HUES48 (cell line): ENCODE results near the gene OR1J2.

Source experiments
- H3K27ac ChIP-seq: one replicate; pipeline ENCODE4 v1.7.0; 2013; ENCODE audit warnings: low read depth, low read length, inconsistent platforms
- H3K27me3 ChIP-seq: 2 replicates; pipeline ENCODE4 v1.6.1; 2013; ENCODE audit warnings: mild to moderate bottlenecking, low read length; ENCODE audit not compliant: control insufficient read depth, insufficient read depth
- H3K36me3 ChIP-seq: 2 replicates; pipeline ENCODE4 v1.6.1; 2013; ENCODE audit warnings: low read length; ENCODE audit not compliant: control insufficient read depth, insufficient read depth
- H3K4me1 ChIP-seq: 2 replicates; pipeline ENCODE4 v1.6.1; 2013; ENCODE audit warnings: mild to moderate bottlenecking, low read length; ENCODE audit not compliant: control insufficient read depth, insufficient read depth
- H3K4me3 ChIP-seq: 2 replicates; pipeline ENCODE4 v1.5.1; 2013; ENCODE audit warnings: mild to moderate bottlenecking, low read depth, low read length
- H3K9ac ChIP-seq: 2 replicates; pipeline ENCODE4 v1.6.1; 2013; ENCODE audit warnings: mild to moderate bottlenecking, low read depth, low read length, moderate library complexity
- H3K9me3 ChIP-seq: 2 replicates; pipeline ENCODE4 v1.6.1; 2013; ENCODE audit warnings: low read length; ENCODE audit not compliant: control insufficient read depth, insufficient read depth

Gene OR1J2

GRCh38 chr9:122551371-122551770 lies 40.8 kb downstream of the OR1J2 start:
- Histone ChIP-seq H3K36me3 (no peaks in the 10 kb centered on the region), H3K27me3 (no peaks in the 10 kb centered on the region), H3K9ac (no peak overlapping the region), H3K4me3 (no peak overlapping the region), H3K27ac (no peak overlapping the region), H3K9me3 (peaks cover 76% of the 10 kb centered on the region), H3K4me1 (no peaks in the 10 kb centered on the region)

GRCh38 chr9:122552812-122553211 lies 42.2 kb downstream of the OR1J2 start, which contains the start of gene OR1N2:
Gene OR1N2, plus strand, starts transcription at chr9:122553112. Its CDS starts 100 bp downstream, at chr9:122553212.
- H3K4me1 ChIP-seq, result no peaks in the 10 kb centered on the region
- H3K27me3 ChIP-seq, result no peaks in the 10 kb centered on the region
- no peak within 1 kb of the TSS for H3K9ac ChIP-seq
- H3K4me3 ChIP-seq, result no peak within 1 kb of the TSS
- peaks cover 77% of the 10 kb centered on the region for H3K9me3 ChIP-seq
- H3K27ac ChIP-seq, result no peak within 1 kb of the TSS
- H3K36me3 ChIP-seq, result no peaks in the 10 kb centered on the region
